Testis (tissue), 2 donors: Measurements from ENCODE around the gene OTOP3.

Experiments used
- POLR2A ChIP-seq: fragments of 450-650 bp; IDR thresholded peaks from one replicate; pipeline ENCODE4 v1.6.1; 2017; ENCODE audit warnings: antibody characterized with exemption, mild to moderate bottlenecking, moderate library complexity
- TF ChIP-seq, protein P1 (sequence below), 3 experiments: fragments of 450-650 bp in 2 of 3; fragments of 200-600 bp in 1 of 3; sonication (generic) in 1 of 3; IDR thresholded peaks; one replicate each; pipeline ENCODE4 v1.5.1; 2016 to 2019; ENCODE audit warnings: antibody characterized with exemption in 3 of 3, mild to moderate bottlenecking in 2 of 3, moderate library complexity in 1 of 3

DNA sequence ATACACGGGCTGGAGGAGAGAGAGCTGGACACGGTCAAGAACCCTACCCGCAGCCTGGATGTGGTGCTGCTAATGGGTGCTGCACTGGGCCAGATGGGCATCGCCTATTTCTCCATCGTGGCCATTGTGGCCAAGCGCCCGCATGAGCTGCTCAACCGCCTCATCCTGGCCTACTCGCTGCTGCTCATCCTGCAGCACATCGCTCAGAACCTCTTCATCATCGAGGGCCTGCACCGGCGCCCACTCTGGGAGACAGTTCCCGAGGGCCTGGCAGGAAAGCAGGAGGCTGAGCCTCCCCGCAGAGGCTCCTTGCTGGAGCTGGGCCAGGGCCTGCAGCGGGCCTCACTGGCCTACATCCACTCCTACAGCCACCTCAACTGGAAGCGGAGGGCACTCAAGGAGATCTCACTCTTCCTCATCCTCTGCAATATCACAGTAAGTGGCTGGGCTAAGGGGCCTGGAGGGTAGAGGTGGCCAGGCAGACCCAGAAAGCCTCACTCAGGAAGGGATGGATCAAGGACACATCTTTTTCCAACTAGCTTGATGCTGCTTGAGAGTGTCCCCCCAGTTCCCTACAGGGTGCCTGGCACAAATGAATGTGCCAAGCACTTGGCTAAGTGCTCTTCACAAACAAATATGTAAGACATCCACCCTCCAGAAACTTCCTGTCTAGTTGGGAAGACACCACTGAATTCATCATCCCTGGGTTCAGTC is 11.5 kb downstream of the OTOP3 start:
- no peak for TF ChIP-seq POLR2A
- TF ChIP-seq, protein P1, sequence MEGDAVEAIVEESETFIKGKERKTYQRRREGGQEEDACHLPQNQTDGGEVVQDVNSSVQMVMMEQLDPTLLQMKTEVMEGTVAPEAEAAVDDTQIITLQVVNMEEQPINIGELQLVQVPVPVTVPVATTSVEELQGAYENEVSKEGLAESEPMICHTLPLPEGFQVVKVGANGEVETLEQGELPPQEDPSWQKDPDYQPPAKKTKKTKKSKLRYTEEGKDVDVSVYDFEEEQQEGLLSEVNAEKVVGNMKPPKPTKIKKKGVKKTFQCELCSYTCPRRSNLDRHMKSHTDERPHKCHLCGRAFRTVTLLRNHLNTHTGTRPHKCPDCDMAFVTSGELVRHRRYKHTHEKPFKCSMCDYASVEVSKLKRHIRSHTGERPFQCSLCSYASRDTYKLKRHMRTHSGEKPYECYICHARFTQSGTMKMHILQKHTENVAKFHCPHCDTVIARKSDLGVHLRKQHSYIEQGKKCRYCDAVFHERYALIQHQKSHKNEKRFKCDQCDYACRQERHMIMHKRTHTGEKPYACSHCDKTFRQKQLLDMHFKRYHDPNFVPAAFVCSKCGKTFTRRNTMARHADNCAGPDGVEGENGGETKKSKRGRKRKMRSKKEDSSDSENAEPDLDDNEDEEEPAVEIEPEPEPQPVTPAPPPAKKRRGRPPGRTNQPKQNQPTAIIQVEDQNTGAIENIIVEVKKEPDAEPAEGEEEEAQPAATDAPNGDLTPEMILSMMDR (IDR thresholded peaks at IDR 0.05): no peak
